GM23338 (cell line): ENCODE results near the gene OR52A1. TPM values are rescaled to one million over a fixed set of nuclear protein-coding genes. Genes with fewer than 3 reads are reported as not detected.

ENCODE experiments used
- ATAC-seq: fragments of 200-7000 bp; cut with Tn5 transposase; 3 replicates; pipeline ENCODE4 v1.9.1; 2020
- DNase-seq: peaks from one replicate; pipeline ENCODE4 v3.0.0-alpha.2; 2015; ENCODE audit warnings: low spot score
- H2AFZ ChIP-seq: fragments of 200-600 bp; sonication (generic); 2 replicates; pipeline ENCODE4 v1.8.0; 2016; ENCODE audit warnings: antibody characterized with exemption, mild to moderate bottlenecking, moderate library complexity
- H3F3A ChIP-seq: fragments of 200-600 bp; sonication (generic); replicated peaks from 2 replicates; pipeline ENCODE4 v1.8.0; 2017; ENCODE audit warnings: antibody characterized with exemption, mixed run types, low read depth
- H3K27ac ChIP-seq: fragments of 200-600 bp; sonication (generic); 2 replicates; pipeline ENCODE4 v1.6.1; 2016; ENCODE audit warnings: low read depth
- H3K27me3 ChIP-seq: fragments of 200-600 bp; sonication (generic); 2 replicates; pipeline ENCODE4 v1.8.0; 2016; ENCODE audit warnings: mild to moderate bottlenecking, mixed run types, moderate library complexity; ENCODE audit not compliant: insufficient read depth
- H3K36me3 ChIP-seq: fragments of 200-600 bp; sonication (generic); 2 replicates; pipeline ENCODE4 v1.8.0; 2016; ENCODE audit warnings: mild to moderate bottlenecking; ENCODE audit not compliant: insufficient read depth
- H3K4me1 ChIP-seq: fragments of 200-600 bp; sonication (generic); 2 replicates; pipeline ENCODE4 v1.8.0; 2016; ENCODE audit warnings: mild to moderate bottlenecking, moderate library complexity; ENCODE audit not compliant: insufficient read depth
- H3K4me2 ChIP-seq: fragments of 200-600 bp; sonication (generic); 2 replicates; pipeline ENCODE4 v1.7.1; 2017; ENCODE audit warnings: mixed run types
- H3K4me3 ChIP-seq: fragments of 200-600 bp; sonication (generic); 2 replicates; pipeline ENCODE4 v1.6.1; 2016; ENCODE audit warnings: mixed run types
- H3K79me2 ChIP-seq: fragments of 200-600 bp; sonication (generic); replicated peaks from 2 replicates; pipeline ENCODE4 v1.8.0; 2017; ENCODE audit warnings: mild to moderate bottlenecking; ENCODE audit not compliant: insufficient read depth
- H3K9me2 ChIP-seq: fragments of 200-600 bp; sonication (generic); 2 replicates; pipeline ENCODE4 v1.8.0; 2017; ENCODE audit not compliant: insufficient read depth
- H4K20me1 ChIP-seq: fragments of 200-600 bp; sonication (generic); replicated peaks from 2 replicates; pipeline ENCODE4 v1.8.0; 2017; ENCODE audit warnings: mild to moderate bottlenecking; ENCODE audit not compliant: insufficient read depth
- H3K27ac Mint-ChIP-seq: 2 replicates; pipeline ENCODE4 v1.8.0; 2020; ENCODE audit warnings: inconsistent platforms, mild to moderate bottlenecking, moderate library complexity, mixed read lengths
- H3K27me3 Mint-ChIP-seq: 3 replicates; pipeline ENCODE4 v1.8.0; 2022; ENCODE audit warnings: low read depth, mild to moderate bottlenecking, moderate library complexity, mixed read lengths, inconsistent platforms; ENCODE audit not compliant: insufficient read depth, poor library complexity
- H3K36me3 Mint-ChIP-seq: 3 replicates; pipeline ENCODE4 v1.8.0; 2021; ENCODE audit warnings: low read depth, mild to moderate bottlenecking, inconsistent platforms, moderate library complexity, mixed read lengths
- H3K4me1 Mint-ChIP-seq: 3 replicates; pipeline ENCODE4 v1.8.0; 2020; ENCODE audit warnings: mild to moderate bottlenecking, inconsistent platforms, mixed read lengths
- H3K4me3 Mint-ChIP-seq: 3 replicates; pipeline ENCODE4 v1.8.0; 2021; ENCODE audit warnings: moderate library complexity, mild to moderate bottlenecking, inconsistent platforms, mixed read lengths
- H3K9me3 Mint-ChIP-seq: 3 replicates; pipeline ENCODE4 v1.8.0; 2020; ENCODE audit warnings: moderate library complexity, mild to moderate bottlenecking, inconsistent platforms, mixed read lengths
- CREB1 ChIP-seq: fragments of 250-450 bp; sonication (Bioruptor Pico); IDR thresholded peaks from 2 replicates; pipeline ENCODE4 v1.5.0; 2020; ENCODE audit warnings: low read depth, mild to moderate bottlenecking, moderate library complexity
- CTCF ChIP-seq, 2 experiments: fragments of 200-600 bp in 1 of 2; sonication (generic) in 1 of 2; conservative IDR thresholded peaks; 2 replicates each; pipeline versions ENCODE4 v1.5.1 to v1.6.1; 2016 to 2017; ENCODE audit warnings: antibody characterized with exemption in 2 of 2, low read depth in 2 of 2, mild to moderate bottlenecking in 2 of 2, moderate library complexity in 1 of 2
- EZH2 ChIP-seq: fragments of 200-600 bp; sonication (generic); IDR thresholded peaks from one replicate; pipeline ENCODE4 v1.8.0; 2017; ENCODE audit warnings: antibody characterized with exemption, mild to moderate bottlenecking, low read depth; ENCODE audit not compliant: unreplicated experiment
- EZH2phosphoT487 ChIP-seq: fragments of 200-600 bp; sonication (generic); IDR thresholded peaks from one replicate; pipeline ENCODE4 v1.8.1; 2018; ENCODE audit warnings: antibody characterized with exemption; ENCODE audit not compliant: unreplicated experiment
- JUNB ChIP-seq: IDR thresholded peaks from one replicate; pipeline ENCODE4 v1.6.1; 2016; ENCODE audit warnings: antibody characterized with exemption; ENCODE audit not compliant: unreplicated experiment
- NANOG ChIP-seq: IDR thresholded peaks from 2 replicates; pipeline ENCODE4 v1.6.1; 2016; ENCODE audit warnings: antibody characterized with exemption, borderline replicate concordance
- STAT1 ChIP-seq: IDR thresholded peaks from one replicate; pipeline ENCODE4 v1.6.1; 2016; ENCODE audit warnings: antibody characterized with exemption; ENCODE audit not compliant: unreplicated experiment
- ZNF114 ChIP-seq: fragments of 250-450 bp; sonication (Bioruptor Pico); IDR thresholded peaks from 2 replicates; pipeline ENCODE4 v1.5.0; 2020; ENCODE audit warnings: mild to moderate bottlenecking, moderate library complexity
- ZNF331 ChIP-seq: fragments of 250-450 bp; sonication (Bioruptor Pico); IDR thresholded peaks from 2 replicates; pipeline ENCODE4 v1.5.0; 2020; ENCODE audit warnings: low read depth, mild to moderate bottlenecking, moderate library complexity
- ZNF462 ChIP-seq: fragments of 250-450 bp; sonication (Bioruptor Pico); IDR thresholded peaks from 2 replicates; pipeline ENCODE4 v1.5.0; 2020; ENCODE audit warnings: mild to moderate bottlenecking, moderate library complexity
- polyA plus RNA-seq: library from polyadenylated mRNA; unstranded; fragments of >200 nt; fragmentation: Nextera tagmentation; extraction: Ambion mirVana; gene quantifications from 2 replicates; pipeline ENCODE4 v1.2.1, GENCODE V29; 2016
- total RNA-seq: library from RNA; depleted of rRNA; stranded (reverse); fragments of >200 nt; shearing (Covaris generic); gene quantifications from 2 replicates; pipeline ENCODE4 v1.2.3, GENCODE V29; 2014
- TF ChIP-seq, protein P1 (sequence below): IDR thresholded peaks from 2 replicates; pipeline ENCODE4 v1.6.1; 2016; ENCODE audit warnings: antibody characterized with exemption

Gene OR52A1
- total and polyA plus RNA-seq, 2 experiments from 2014 or later, result 0.73 to 4.3 TPM

DNA sequence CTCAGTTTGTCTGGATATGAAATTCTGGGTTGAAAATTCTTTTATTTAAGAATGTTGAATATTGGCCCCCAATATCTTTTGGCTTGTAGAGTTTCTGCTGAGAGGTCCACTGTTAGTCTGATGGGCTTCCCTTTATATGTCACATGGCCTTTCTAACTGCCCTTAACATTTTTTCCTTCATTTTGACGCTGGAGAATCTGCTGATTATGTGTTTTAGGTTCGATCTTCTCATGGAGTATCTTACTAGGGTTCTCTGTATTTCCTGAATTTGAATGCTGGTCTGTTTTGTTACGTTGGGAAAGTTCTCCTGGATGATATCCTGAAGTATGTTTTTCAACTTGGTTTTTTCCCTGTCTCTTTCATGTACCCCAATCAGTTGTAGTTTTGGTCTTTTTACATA lies 39.2 kb downstream of the OR52A1 start:
- Histone ChIP-seq H3K27me3 (no peaks in the 10 kb centered on the region), H3K36me3 (no peaks in the 10 kb centered on the region), H3K27ac (no peak overlapping the region), H2AFZ (no peak overlapping the region), H3K79me2 (no peaks in the 10 kb centered on the region), H3K9me2 (no peaks in the 10 kb centered on the region), H3K4me1 (no peaks in the 10 kb centered on the region), H3K4me2 (no peak overlapping the region), H3K4me3 (no peak overlapping the region), H4K20me1 (no peaks in the 10 kb centered on the region), H3F3A (no peaks in the 10 kb centered on the region)
- H3K4me3 Mint-ChIP-seq, result no peak overlapping the region
- TF ChIP-seq ZNF114 (CRISPR knock-in tag) (no peak), EZH2 (no peak), STAT1 (no peak), CTCF (conservative IDR thresholded peaks at IDR 0.05; ENCODE audit: low read depth in 2 of 2) (no peak), ZNF331 (no peak), CREB1 (CRISPR knock-in tag) (no peak), EZH2phosphoT487 (no peak), JUNB (no peak), NANOG (no peak)
- TF ChIP-seq, protein P1, sequence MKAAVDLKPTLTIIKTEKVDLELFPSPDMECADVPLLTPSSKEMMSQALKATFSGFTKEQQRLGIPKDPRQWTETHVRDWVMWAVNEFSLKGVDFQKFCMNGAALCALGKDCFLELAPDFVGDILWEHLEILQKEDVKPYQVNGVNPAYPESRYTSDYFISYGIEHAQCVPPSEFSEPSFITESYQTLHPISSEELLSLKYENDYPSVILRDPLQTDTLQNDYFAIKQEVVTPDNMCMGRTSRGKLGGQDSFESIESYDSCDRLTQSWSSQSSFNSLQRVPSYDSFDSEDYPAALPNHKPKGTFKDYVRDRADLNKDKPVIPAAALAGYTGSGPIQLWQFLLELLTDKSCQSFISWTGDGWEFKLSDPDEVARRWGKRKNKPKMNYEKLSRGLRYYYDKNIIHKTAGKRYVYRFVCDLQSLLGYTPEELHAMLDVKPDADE, result no peak
- H3K9me3 Mint-ChIP-seq, result no peaks in the 10 kb centered on the region
- no peaks in the 10 kb centered on the region; the same call in 2 of the 3 replicates for H3K36me3 Mint-ChIP-seq
- DNase-seq (no peak), ATAC-seq (no peak)
- H3K4me1 Mint-ChIP-seq, result no peaks in the 10 kb centered on the region
- no peak overlapping the region for H3K27ac Mint-ChIP-seq
- no peaks in the 10 kb centered on the region for H3K27me3 Mint-ChIP-seq

GRCh38 chr11:5107285-5107684 lies 47.3 kb downstream of the OR52A1 start:
- DNase-seq (peak; percentile 3), ATAC-seq (no peak; the same call in 2 of the 3 replicates)
- no peaks in the 10 kb centered on the region; the same call in 1 of the 2 replicates for H3K4me1 ChIP-seq
- no peaks in the 10 kb centered on the region for H3K27me3 ChIP-seq
- H3K79me2 ChIP-seq, result no peaks in the 10 kb centered on the region
- no peaks in the 10 kb centered on the region for H3K36me3 ChIP-seq
- no peaks in the 10 kb centered on the region for H4K20me1 ChIP-seq
- peak overlapping the region; percentile 22; the same call in 1 of the 2 replicates for H3K27ac Mint-ChIP-seq
- H3K4me1 Mint-ChIP-seq, result peaks cover 1% of the 10 kb centered on the region; the same call in 2 of the 3 replicates
- H2AFZ ChIP-seq, result peak overlapping the region; percentile 25; the same call in 1 of the 2 replicates
- peaks cover 3% of the 10 kb centered on the region; the same call in 1 of the 2 replicates for H3K9me2 ChIP-seq
- H3K4me3 ChIP-seq, result no peak overlapping the region
- H3K36me3 Mint-ChIP-seq, result no peaks in the 10 kb centered on the region
- no peak overlapping the region for H3K27ac ChIP-seq
- no peak overlapping the region for H3K4me2 ChIP-seq
- no peaks in the 10 kb centered on the region for H3F3A ChIP-seq
- H3K27me3 Mint-ChIP-seq, result no peaks in the 10 kb centered on the region
- H3K9me3 Mint-ChIP-seq, result no peaks in the 10 kb centered on the region
- H3K4me3 Mint-ChIP-seq, result no peak overlapping the region
- TF ChIP-seq ZNF462 (CRISPR knock-in tag) (no peak), CTCF (conservative IDR thresholded peaks at IDR 0.05; ENCODE audit: low read depth in 2 of 2) (no peak), NANOG (no peak), EZH2 (no peak), EZH2phosphoT487 (no peak)
